NCI-H187 treated with DMSO at 0.1 percent for 48 hours (cell line): ENCODE measurements around the gene ARMC2.
"Not testable (repeated sequence)": the region's sequence is repeated elsewhere in the genome, so short reads cannot be mapped to it uniquely, and the experiment has no call there.

Experiments
- DNase-seq: peaks from one replicate; lab custom pipeline; 2025; lab: John Stamatoyannopoulos, UW

Gene ARMC2

GRCh38 chr6:108848116-108848868 lies at the start of gene ARMC2:
Gene ARMC2, plus strand, starts transcription at chr6:108848422. Its CDS starts 5,846 bp downstream, at chr6:108854268.
- DNase-seq = peak; percentile 39

- no peak for DNase-seq
Measured at GRCh38 chr6:108798670-108799353, 49.4 kb upstream of the ARMC2 start.

GRCh38 chr6:108799354-108799717 lies 48.9 kb upstream of the ARMC2 start:
- no peak for DNase-seq

GRCh38 chr6:108799791-108800190 lies 48.4 kb upstream of the ARMC2 start:
- no peak for DNase-seq

GRCh38 chr6:108800427-108800864 lies 47.8 kb upstream of the ARMC2 start:
- no peak for DNase-seq

- no peak for DNase-seq
Measured at GRCh38 chr6:108801366-108801765, 46.9 kb upstream of the ARMC2 start.

GRCh38 chr6:108803982-108804490 lies 44.2 kb upstream of the ARMC2 start:
- DNase-seq = no peak

- no peak for DNase-seq
Measured at GRCh38 chr6:108804956-108805355, 43.3 kb upstream of the ARMC2 start.

- DNase-seq = no peak
Measured at GRCh38 chr6:108805611-108806167, 42.5 kb upstream of the ARMC2 start.

GRCh38 chr6:108806171-108806570 lies 42.1 kb upstream of the ARMC2 start:
- no peak for DNase-seq

GRCh38 chr6:108806665-108807064 lies 41.6 kb upstream of the ARMC2 start:
- no peak for DNase-seq

GRCh38 chr6:108807928-108808327 lies 40.3 kb upstream of the ARMC2 start:
- no peak for DNase-seq

GRCh38 chr6:108809211-108809610 lies 39.0 kb upstream of the ARMC2 start:
- no peak for DNase-seq

GRCh38 chr6:108810057-108810643 lies 38.1 kb upstream of the ARMC2 start:
- DNase-seq = no peak

- DNase-seq = no peak
Measured at GRCh38 chr6:108811490-108811889, 36.7 kb upstream of the ARMC2 start.

- not testable (repeated sequence) for DNase-seq
Measured at GRCh38 chr6:108813218-108813617, 35.0 kb upstream of the ARMC2 start.

GRCh38 chr6:108817276-108817675 lies 30.9 kb upstream of the ARMC2 start:
- DNase-seq = not testable (repeated sequence)

GRCh38 chr6:108820006-108820405 lies 28.2 kb upstream of the ARMC2 start:
- no peak for DNase-seq

GRCh38 chr6:108822401-108822800 lies 25.8 kb upstream of the ARMC2 start:
- no peak for DNase-seq

GRCh38 chr6:108825326-108825725 lies 22.9 kb upstream of the ARMC2 start:
- no peak for DNase-seq

GRCh38 chr6:108831104-108831503 lies 17.1 kb upstream of the ARMC2 start:
- no peak for DNase-seq

- DNase-seq = no peak
Measured at GRCh38 chr6:108832738-108833137, 15.5 kb upstream of the ARMC2 start.
